CD14-positive monocyte (primary cell): ENCODE measurements around the gene BANK1. TPM values are rescaled to one million over a fixed set of nuclear protein-coding genes. Genes with fewer than 3 reads are reported as not detected.

Experiments
- DNase-seq, 3 donors: peaks; one replicate each; pipeline ENCODE4 v3.0.0-alpha.2; 2011 to 2022
- H2AFZ ChIP-seq: 2 replicates; pipeline ENCODE4 v1.6.0; 2012; ENCODE audit warnings: mild to moderate bottlenecking, low read depth, low read length, inconsistent platforms; ENCODE audit not compliant: insufficient read depth, poor library complexity, severe bottlenecking
- H3K27ac ChIP-seq, 2 donors: 1 replicate in 1 of 2; 2 replicates in 1 of 2; pipeline ENCODE4 v1.5.1; 2012 to 2013; ENCODE audit warnings: low read length in 2 of 2, control low read depth in 1 of 2, inconsistent platforms in 1 of 2, low read depth in 1 of 2, mild to moderate bottlenecking in 1 of 2
- H3K27me3 ChIP-seq, 2 donors: one replicate each; pipeline versions ENCODE4 v1.6.0 to v1.6.1; 2011 to 2013; ENCODE audit warnings: low read length in 2 of 2; ENCODE audit not compliant: control insufficient read depth in 2 of 2, insufficient read depth in 2 of 2
- H3K36me3 ChIP-seq, 2 donors: replicated peaks in 1 of 2; 1 replicate in 1 of 2; 2 replicates in 1 of 2; pipeline versions ENCODE4 v1.5.1 to v1.6.1; 2012 to 2013; ENCODE audit warnings: low read length in 2 of 2, control low read depth in 1 of 2, inconsistent platforms in 1 of 2, mild to moderate bottlenecking in 1 of 2; ENCODE audit not compliant: insufficient read depth in 2 of 2, control insufficient read depth in 1 of 2
- H3K4me1 ChIP-seq, 2 donors: 1 replicate in 1 of 2; 2 replicates in 1 of 2; pipeline versions ENCODE4 v1.5.1 to v1.6.1; 2012 to 2013; ENCODE audit warnings: low read length in 2 of 2, control low read depth in 1 of 2, inconsistent platforms in 1 of 2, mild to moderate bottlenecking in 1 of 2, moderate library complexity in 1 of 2; ENCODE audit not compliant: insufficient read depth in 2 of 2, control insufficient read depth in 1 of 2
- H3K4me2 ChIP-seq: replicated peaks from 2 replicates; pipeline ENCODE3; 2012; ENCODE audit warnings: low read length, moderate library complexity, mild to moderate bottlenecking; ENCODE audit not compliant: poor library complexity, severe bottlenecking; ENCODE audit errors: extremely low read depth
- H3K4me3 ChIP-seq, 3 experiments: fragments of 200-600 bp in 1 of 3; sonication (generic) in 1 of 3; replicated peaks in 1 of 3; 1 replicate in 2 of 3; 2 replicates in 1 of 3; pipeline ENCODE4 v1.5.1; 2011 to 2013; ENCODE audit warnings: low read length in 3 of 3, mild to moderate bottlenecking in 3 of 3, control low read depth in 2 of 3, low read depth in 2 of 3, inconsistent platforms in 1 of 3, moderate library complexity in 1 of 3
- H3K79me2 ChIP-seq: 2 replicates; pipeline ENCODE4 v1.6.0; 2012; ENCODE audit warnings: mild to moderate bottlenecking, control low read depth, inconsistent platforms, low read length, moderate library complexity; ENCODE audit not compliant: insufficient read depth
- H3K9ac ChIP-seq: 2 replicates; pipeline ENCODE4 v1.6.0; 2017; ENCODE audit warnings: low read length, mild to moderate bottlenecking; ENCODE audit not compliant: insufficient read depth, poor library complexity, severe bottlenecking
- H3K9me3 ChIP-seq, 2 donors: replicated peaks in 1 of 2; 1 replicate in 1 of 2; 2 replicates in 1 of 2; pipeline versions ENCODE4 v1.5.1 to v1.6.1; 2012 to 2013; ENCODE audit warnings: low read length in 2 of 2, control low read depth in 1 of 2; ENCODE audit not compliant: control insufficient read depth in 1 of 2, insufficient read depth in 1 of 2
- H4K20me1 ChIP-seq: 2 replicates; pipeline ENCODE4 v1.6.0; 2012; ENCODE audit warnings: mild to moderate bottlenecking, low read length, control low read depth, moderate library complexity; ENCODE audit not compliant: insufficient read depth
- H3K27ac Mint-ChIP-seq, 7 donors: one replicate each; pipeline ENCODE4 v1.8.0; 2020; ENCODE audit warnings: mild to moderate bottlenecking in 7 of 7, mixed read lengths in 7 of 7, moderate library complexity in 6 of 7, inconsistent platforms in 2 of 7
- H3K27me3 Mint-ChIP-seq, 3 donors: one replicate each; pipeline ENCODE4 v1.8.0; 2021 to 2022; ENCODE audit warnings: low read depth in 3 of 3, mild to moderate bottlenecking in 3 of 3, mixed read lengths in 3 of 3, moderate library complexity in 3 of 3, inconsistent platforms in 1 of 3
- H3K36me3 Mint-ChIP-seq, 2 donors: one replicate each; pipeline ENCODE4 v1.8.0; 2020; ENCODE audit warnings: mixed read lengths in 2 of 2, inconsistent platforms in 1 of 2, mild to moderate bottlenecking in 1 of 2
- H3K4me1 Mint-ChIP-seq: one replicate; pipeline ENCODE4 v1.8.0; 2020; ENCODE audit warnings: mild to moderate bottlenecking, mixed read lengths
- H3K4me3 Mint-ChIP-seq, 2 donors: one replicate each; pipeline ENCODE4 v1.8.0; 2020; ENCODE audit warnings: mild to moderate bottlenecking in 2 of 2, mixed read lengths in 2 of 2, moderate library complexity in 1 of 2
- H3K9me3 Mint-ChIP-seq, 7 donors: one replicate each; pipeline ENCODE4 v1.8.0; 2020 to 2022; ENCODE audit warnings: mixed read lengths in 7 of 7, mild to moderate bottlenecking in 6 of 7, moderate library complexity in 6 of 7, inconsistent platforms in 2 of 7
- WGBS: methylation state at CpG from one replicate; pipeline ENCODE4 v1.1.5; 2013; ENCODE audit warnings: missing lambda C conversion rate; ENCODE audit not compliant: insufficient coverage; 5-methylcytosine and 5-hydroxymethylcytosine counted together
- intact Hi-C, 2 donors: fragments of 100-400 bp; cut with micrococcal nuclease; formaldehyde crosslinking; loops; one replicate each; pipeline versions ENCODE4 v1.15.0 to v1.15.1; 2023
- polyA plus RNA-seq, 3 donors: library from polyadenylated mRNA; depleted of rRNA in 1 of 3; unstranded in 2 of 3; stranded (reverse) in 1 of 3; fragments of 300-500 nt in 2 of 3; fragments of >200 nt in 1 of 3; fragmentation: Illumina TruSeq in 2 of 3; gene quantifications; 1 replicate in 2 of 3; 2 replicates in 1 of 3; pipeline ENCODE4 v1.2.3, GENCODE V29; 2012 to 2021
- TF ChIP-seq, protein P1 (sequence below): fragments of 200-600 bp; IDR thresholded peaks from one replicate; pipeline ENCODE4 v1.8.0; 2022; ENCODE audit warnings: antibody characterized with exemption, mild to moderate bottlenecking

BANK1 gene
- polyA plus RNA-seq, 3 donors, result 2.6 to 5.2 (median 2.9) TPM

GRCh38 chr4:101782546-101782945 is 8.0 kb upstream of the BANK1 start:
- no peak overlapping the region for H3K27ac Mint-ChIP-seq
- Histone ChIP-seq H3K4me2 (no peak overlapping the region), H3K27ac (no peak overlapping the region), H3K36me3 (no peaks in the 10 kb centered on the region), H4K20me1 (no peaks in the 10 kb centered on the region), H3K27me3 (no peaks in the 10 kb centered on the region), H3K9me3 (no peaks in the 10 kb centered on the region), H3K4me3 (no peak overlapping the region), H3K4me1 (no peaks in the 10 kb centered on the region), H3K79me2 (no peaks in the 10 kb centered on the region), H3K9ac (no peak overlapping the region), H2AFZ (no peak overlapping the region)
- peaks cover 0 to 7% (median 2%) of the 10 kb centered on the region in 7 donors for H3K9me3 Mint-ChIP-seq
- intact Hi-C loops, result no loop called here
- H3K36me3 Mint-ChIP-seq, result no peaks in the 10 kb centered on the region
- no peak for DNase-seq
- H3K4me1 Mint-ChIP-seq, result peaks cover 5% of the 10 kb centered on the region
- H3K4me3 Mint-ChIP-seq, result no peak overlapping the region
- TF ChIP-seq, protein P1, sequence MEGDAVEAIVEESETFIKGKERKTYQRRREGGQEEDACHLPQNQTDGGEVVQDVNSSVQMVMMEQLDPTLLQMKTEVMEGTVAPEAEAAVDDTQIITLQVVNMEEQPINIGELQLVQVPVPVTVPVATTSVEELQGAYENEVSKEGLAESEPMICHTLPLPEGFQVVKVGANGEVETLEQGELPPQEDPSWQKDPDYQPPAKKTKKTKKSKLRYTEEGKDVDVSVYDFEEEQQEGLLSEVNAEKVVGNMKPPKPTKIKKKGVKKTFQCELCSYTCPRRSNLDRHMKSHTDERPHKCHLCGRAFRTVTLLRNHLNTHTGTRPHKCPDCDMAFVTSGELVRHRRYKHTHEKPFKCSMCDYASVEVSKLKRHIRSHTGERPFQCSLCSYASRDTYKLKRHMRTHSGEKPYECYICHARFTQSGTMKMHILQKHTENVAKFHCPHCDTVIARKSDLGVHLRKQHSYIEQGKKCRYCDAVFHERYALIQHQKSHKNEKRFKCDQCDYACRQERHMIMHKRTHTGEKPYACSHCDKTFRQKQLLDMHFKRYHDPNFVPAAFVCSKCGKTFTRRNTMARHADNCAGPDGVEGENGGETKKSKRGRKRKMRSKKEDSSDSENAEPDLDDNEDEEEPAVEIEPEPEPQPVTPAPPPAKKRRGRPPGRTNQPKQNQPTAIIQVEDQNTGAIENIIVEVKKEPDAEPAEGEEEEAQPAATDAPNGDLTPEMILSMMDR, result no peak
- WGBS, result no CpG with 5 or more reads among the region's 2 CpGs
- H3K27me3 Mint-ChIP-seq, result no peaks in the 10 kb centered on the region

- Histone ChIP-seq H3K36me3 (no peaks in the 10 kb centered on the region), H3K4me2 (no peak overlapping the region), H2AFZ (no peak overlapping the region), H3K27me3 (no peaks in the 10 kb centered on the region), H3K27ac (no peak overlapping the region), H3K4me3 (no peak overlapping the region), H3K4me1 (no peaks in the 10 kb centered on the region), H4K20me1 (no peaks in the 10 kb centered on the region), H3K79me2 (no peaks in the 10 kb centered on the region), H3K9me3 (no peaks in the 10 kb centered on the region), H3K9ac (no peak overlapping the region)
- Mint-ChIP-seq H3K4me3 (no peak overlapping the region), H3K9me3 (peaks cover 0 to 7% (median 2%) of the 10 kb centered on the region in 7 donors), H3K27me3 (no peaks in the 10 kb centered on the region), H3K4me1 (peaks cover 6% of the 10 kb centered on the region), H3K36me3 (no peaks in the 10 kb centered on the region), H3K27ac (no peak overlapping the region)
- no peak for DNase-seq
- TF ChIP-seq, protein P1, result no peak
- intact Hi-C loops, result no loop called here
- WGBS, result no CpG with 5 or more reads among the region's 1 CpG
Measured at GRCh38 chr4:101784957-101785356, 5.6 kb upstream of the BANK1 start.
